T-helper 2 cell treated with Interferon-gamma antibody and Interleukin-4, amounts not matched to agents 5 μg/mL and 100 μg/mL, for 36 hours (primary cell): ENCODE results near the gene HOXB2.
A peak's percentile ranks its signal among the peaks of the same experiment; 100 is the strongest.

ENCODE experiments used
- DNase-seq: peaks from one replicate; pipeline ENCODE4 v3.0.0; 2021; ENCODE audit warnings: low spot score
- H3K27ac Mint-ChIP-seq: one replicate; pipeline ENCODE4 v1.8.0; 2021; ENCODE audit warnings: mild to moderate bottlenecking, mixed read lengths
- H3K27me3 Mint-ChIP-seq: one replicate; pipeline ENCODE4 v1.8.0; 2021; ENCODE audit warnings: low read depth, mixed read lengths
- H3K36me3 Mint-ChIP-seq: one replicate; pipeline ENCODE4 v1.8.0; 2021; ENCODE audit warnings: low read depth, mixed read lengths
- H3K4me1 Mint-ChIP-seq: one replicate; pipeline ENCODE4 v1.8.0; 2021; ENCODE audit warnings: low read depth, mixed read lengths
- H3K4me3 Mint-ChIP-seq: one replicate; pipeline ENCODE4 v1.8.0; 2022; ENCODE audit warnings: mild to moderate bottlenecking, moderate library complexity, mixed read lengths
- H3K9me3 Mint-ChIP-seq: one replicate; pipeline ENCODE4 v1.8.0; 2021; ENCODE audit warnings: mixed read lengths

Gene HOXB2

GRCh38 chr17:48547808-48548522, 3.1 kb upstream of the HOXB2 start:
- Mint-ChIP-seq H3K4me1 (peaks cover 41% of the 10 kb centered on the region), H3K27me3 (peaks cover 4% of the 10 kb centered on the region), H3K4me3 (peak overlapping the region; percentile 69), H3K27ac (peak overlapping the region; percentile 88), H3K36me3 (peaks cover 17% of the 10 kb centered on the region), H3K9me3 (no peaks in the 10 kb centered on the region)
- peak; percentile 38 for DNase-seq

- peaks cover 4% of the 10 kb centered on the region for H3K27me3 Mint-ChIP-seq
- H3K36me3 Mint-ChIP-seq = peaks cover 23% of the 10 kb centered on the region
- H3K4me3 Mint-ChIP-seq = peak overlapping the region; percentile 69
- no peaks in the 10 kb centered on the region for H3K9me3 Mint-ChIP-seq
- H3K27ac Mint-ChIP-seq = peak overlapping the region; percentile 88
- peaks cover 43% of the 10 kb centered on the region for H3K4me1 Mint-ChIP-seq
- peak; percentile 11 for DNase-seq
Observed at GRCh38 chr17:48546924-48547807, 2.3 kb upstream of the HOXB2 start.

GRCh38 chr17:48546137-48546923, 1.4 kb upstream of the HOXB2 start:
- H3K9me3 Mint-ChIP-seq = no peaks in the 10 kb centered on the region
- H3K27ac Mint-ChIP-seq = peak overlapping the region; percentile 88
- H3K4me1 Mint-ChIP-seq = peaks cover 46% of the 10 kb centered on the region
- H3K4me3 Mint-ChIP-seq = peak overlapping the region; percentile 69
- H3K36me3 Mint-ChIP-seq = peaks cover 24% of the 10 kb centered on the region
- DNase-seq = no peak
- peaks cover 8% of the 10 kb centered on the region for H3K27me3 Mint-ChIP-seq

- DNase-seq = no peak
- peak overlapping the region; percentile 98 for H3K4me3 Mint-ChIP-seq
- H3K4me1 Mint-ChIP-seq = peaks cover 50% of the 10 kb centered on the region
- H3K36me3 Mint-ChIP-seq = peaks cover 29% of the 10 kb centered on the region
- H3K27me3 Mint-ChIP-seq = peaks cover 8% of the 10 kb centered on the region
- H3K27ac Mint-ChIP-seq = peak overlapping the region; percentile 50
- no peaks in the 10 kb centered on the region for H3K9me3 Mint-ChIP-seq
Observed at GRCh38 chr17:48545539-48545938, 630 bp upstream of the HOXB2 start.

GRCh38 chr17:48544349-48545021, 424 bp downstream of the HOXB2 start:
- Mint-ChIP-seq H3K4me1 (peaks cover 57% of the 10 kb centered on the region), H3K27ac (peak overlapping the region; percentile 95), H3K4me3 (peak overlapping the region; percentile 98), H3K27me3 (peaks cover 8% of the 10 kb centered on the region), H3K9me3 (no peaks in the 10 kb centered on the region), H3K36me3 (peaks cover 24% of the 10 kb centered on the region)
- DNase-seq = peak; percentile 46

GRCh38 chr17:48543854-48544348, 1.0 kb downstream of the HOXB2 start:
- peaks cover 55% of the 10 kb centered on the region for H3K4me1 Mint-ChIP-seq
- peak; percentile 64 for DNase-seq
- peaks cover 8% of the 10 kb centered on the region for H3K27me3 Mint-ChIP-seq
- H3K27ac Mint-ChIP-seq = peak overlapping the region; percentile 95
- H3K4me3 Mint-ChIP-seq = peak overlapping the region; percentile 98
- peaks cover 21% of the 10 kb centered on the region for H3K36me3 Mint-ChIP-seq
- H3K9me3 Mint-ChIP-seq = no peaks in the 10 kb centered on the region

- Mint-ChIP-seq H3K9me3 (no peaks in the 10 kb centered on the region), H3K36me3 (peaks cover 21% of the 10 kb centered on the region), H3K27ac (peak overlapping the region; percentile 98), H3K27me3 (peaks cover 8% of the 10 kb centered on the region), H3K4me1 (peaks cover 52% of the 10 kb centered on the region), H3K4me3 (peak overlapping the region; percentile 99)
- DNase-seq = peak; percentile 64
Observed at GRCh38 chr17:48543107-48543853, 1.6 kb downstream of the HOXB2 start.

GRCh38 chr17:48542698-48543106, 2.2 kb downstream of the HOXB2 start:
- peaks cover 47% of the 10 kb centered on the region for H3K4me1 Mint-ChIP-seq
- DNase-seq = no peak
- H3K36me3 Mint-ChIP-seq = peaks cover 21% of the 10 kb centered on the region
- peak overlapping the region; percentile 99 for H3K4me3 Mint-ChIP-seq
- no peaks in the 10 kb centered on the region for H3K9me3 Mint-ChIP-seq
- H3K27ac Mint-ChIP-seq = peak overlapping the region; percentile 98
- H3K27me3 Mint-ChIP-seq = peaks cover 8% of the 10 kb centered on the region

GRCh38 chr17:48542114-48542656, 2.7 kb downstream of the HOXB2 start:
- DNase-seq = peak; percentile 17
- Mint-ChIP-seq H3K27me3 (peaks cover 10% of the 10 kb centered on the region), H3K4me3 (peak overlapping the region; percentile 99), H3K4me1 (peaks cover 42% of the 10 kb centered on the region), H3K36me3 (peaks cover 21% of the 10 kb centered on the region), H3K27ac (peak overlapping the region; percentile 97), H3K9me3 (no peaks in the 10 kb centered on the region)

- Mint-ChIP-seq H3K27me3 (peaks cover 11% of the 10 kb centered on the region), H3K27ac (peak overlapping the region; percentile 97), H3K36me3 (peaks cover 21% of the 10 kb centered on the region), H3K9me3 (no peaks in the 10 kb centered on the region), H3K4me3 (peak overlapping the region; percentile 99), H3K4me1 (peaks cover 37% of the 10 kb centered on the region)
- peak; percentile 29 for DNase-seq
Observed at GRCh38 chr17:48541577-48542113, 3.3 kb downstream of the HOXB2 start.

- Mint-ChIP-seq H3K27ac (peak overlapping the region; percentile 97), H3K4me3 (peak overlapping the region; percentile 99), H3K27me3 (peaks cover 13% of the 10 kb centered on the region), H3K4me1 (peaks cover 32% of the 10 kb centered on the region), H3K36me3 (peaks cover 21% of the 10 kb centered on the region), H3K9me3 (no peaks in the 10 kb centered on the region)
- DNase-seq = no peak
Observed at GRCh38 chr17:48541036-48541576, 3.8 kb downstream of the HOXB2 start.

- H3K9me3 Mint-ChIP-seq = no peaks in the 10 kb centered on the region
Observed at GRCh38 chr17:48540213-48540612, 4.7 kb downstream of the HOXB2 start.

More at GRCh38 chr17:48540213-48540612, 4.7 kb downstream of the HOXB2 start:
- peaks cover 23% of the 10 kb centered on the region for H3K4me1 Mint-ChIP-seq
- DNase-seq = no peak
- H3K27ac Mint-ChIP-seq = peak overlapping the region; percentile 58
- peaks cover 11% of the 10 kb centered on the region for H3K27me3 Mint-ChIP-seq
- H3K4me3 Mint-ChIP-seq = peak overlapping the region; percentile 60
- peaks cover 21% of the 10 kb centered on the region for H3K36me3 Mint-ChIP-seq
